Stromal cell of bone marrow (primary cell): ENCODE measurements around the gene CCDC83.
"Not testable (repeated sequence)": the region's sequence is repeated elsewhere in the genome, so short reads cannot be mapped to it uniquely, and the experiment has no call there.

Experiments
- DNase-seq: peaks from one replicate; pipeline ENCODE4 v3.0.0-alpha.2; 2012; ENCODE audit warnings: low read depth

Gene CCDC83

GRCh38 chr11:85889108-85889507 is 33.9 kb downstream of the CCDC83 start:
- DNase-seq: no peak

GRCh38 chr11:85889676-85890579 is 34.7 kb downstream of the CCDC83 start:
- no peak for DNase-seq

- DNase-seq: no peak
Measured at GRCh38 chr11:85893395-85893794, 38.2 kb downstream of the CCDC83 start.

GRCh38 chr11:85896876-85897275 is 41.7 kb downstream of the CCDC83 start:
- no peak for DNase-seq

GRCh38 chr11:85898456-85898855 is 43.3 kb downstream of the CCDC83 start:
- no peak for DNase-seq

- no peak for DNase-seq
Measured at GRCh38 chr11:85902353-85902752, 47.2 kb downstream of the CCDC83 start.

- DNase-seq: no peak
Measured at GRCh38 chr11:85903406-85903805, 48.2 kb downstream of the CCDC83 start.

GRCh38 chr11:85903811-85904210 is 48.6 kb downstream of the CCDC83 start:
- no peak for DNase-seq

- DNase-seq: no peak
Measured at GRCh38 chr11:85912414-85912813, 57.2 kb downstream of the CCDC83 start.

GRCh38 chr11:85913513-85913912 is 58.3 kb downstream of the CCDC83 start:
- no peak for DNase-seq

GRCh38 chr11:85914425-85914824 is 59.2 kb downstream of the CCDC83 start:
- DNase-seq: no peak

GRCh38 chr11:85918910-85919794 is 64.0 kb downstream of the CCDC83 start:
- DNase-seq: peak; percentile 72

GRCh38 chr11:85922367-85922766 is 67.2 kb downstream of the CCDC83 start:
- DNase-seq: no peak

GRCh38 chr11:85923455-85923854 is 68.3 kb downstream of the CCDC83 start:
- DNase-seq: no peak

GRCh38 chr11:85926653-85927214 is 71.6 kb downstream of the CCDC83 start:
- not testable (repeated sequence) for DNase-seq

- DNase-seq: no peak
Measured at GRCh38 chr11:85930879-85931366, 75.7 kb downstream of the CCDC83 start.

GRCh38 chr11:85934596-85935169 is 79.5 kb downstream of the CCDC83 start:
- DNase-seq: no peak

- DNase-seq: no peak
Measured at GRCh38 chr11:85935751-85936150, 80.6 kb downstream of the CCDC83 start.

- DNase-seq: no peak
Measured at GRCh38 chr11:85937835-85938234, 82.7 kb downstream of the CCDC83 start.

- DNase-seq: no peak
Measured at GRCh38 chr11:85939099-85940015, 84.2 kb downstream of the CCDC83 start.
